ENCODE measurements around the gene KIF4A.
A peak's percentile ranks its signal among the peaks of the same experiment; 100 is the strongest.
"Not testable (repeated sequence)": the region's sequence is repeated elsewhere in the genome, so short reads cannot be mapped to it uniquely, and the experiment has no call there.

Gene KIF4A

DNA sequence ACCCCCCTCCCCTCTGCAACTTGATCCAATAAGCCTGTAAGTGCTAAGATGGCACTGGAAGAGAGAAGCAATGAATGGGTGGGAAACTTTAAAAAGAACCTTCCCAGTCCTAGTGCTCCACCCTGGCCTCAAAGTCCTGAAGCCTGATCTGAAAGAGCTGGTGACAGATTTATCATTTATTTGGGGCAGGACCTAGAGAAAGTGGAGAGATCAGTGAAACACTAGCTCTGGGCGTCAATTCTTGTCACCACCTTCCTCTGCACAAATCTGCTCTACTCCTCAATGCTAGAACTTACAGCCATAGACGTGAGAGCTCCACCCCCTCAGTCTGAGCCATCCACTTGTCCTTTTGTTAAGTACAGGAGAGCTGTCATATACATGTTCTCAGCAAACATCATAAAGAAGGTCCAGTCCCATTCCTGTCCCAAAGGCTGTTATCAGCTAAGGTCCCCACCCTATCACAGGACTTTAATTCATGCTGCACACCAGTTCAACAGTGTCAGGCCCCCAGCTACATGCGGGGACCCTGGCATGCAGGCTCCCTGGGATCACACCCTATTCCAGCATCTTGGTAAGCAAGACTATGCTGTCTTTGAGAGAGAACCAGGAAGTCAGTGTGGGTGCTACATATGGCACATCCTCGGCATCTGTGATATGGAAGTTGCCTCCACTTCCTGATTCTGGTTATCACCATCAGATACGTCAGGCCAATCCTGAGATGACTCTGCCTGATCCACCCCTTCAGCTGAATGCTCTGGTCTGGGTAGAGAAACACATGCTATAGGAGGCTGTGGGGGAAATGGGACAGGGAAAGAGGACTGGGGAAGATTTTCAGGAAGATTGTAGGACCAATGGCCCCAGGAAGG is 32.2 kb upstream of the KIF4A start:
- no peaks in the 10 kb centered on the region for H3K27me3 ChIP-seq (replicated peaks; ENCODE audit: control insufficient read depth, insufficient read depth, low read length)
- H3K4me3 ChIP-seq (replicated peaks; ENCODE audit: low read depth, low read length) = no peak overlapping the region
- no peak for DNase-seq (ENCODE audit: extremely low read depth, insufficient read length)
- TF ChIP-seq, protein P1, sequence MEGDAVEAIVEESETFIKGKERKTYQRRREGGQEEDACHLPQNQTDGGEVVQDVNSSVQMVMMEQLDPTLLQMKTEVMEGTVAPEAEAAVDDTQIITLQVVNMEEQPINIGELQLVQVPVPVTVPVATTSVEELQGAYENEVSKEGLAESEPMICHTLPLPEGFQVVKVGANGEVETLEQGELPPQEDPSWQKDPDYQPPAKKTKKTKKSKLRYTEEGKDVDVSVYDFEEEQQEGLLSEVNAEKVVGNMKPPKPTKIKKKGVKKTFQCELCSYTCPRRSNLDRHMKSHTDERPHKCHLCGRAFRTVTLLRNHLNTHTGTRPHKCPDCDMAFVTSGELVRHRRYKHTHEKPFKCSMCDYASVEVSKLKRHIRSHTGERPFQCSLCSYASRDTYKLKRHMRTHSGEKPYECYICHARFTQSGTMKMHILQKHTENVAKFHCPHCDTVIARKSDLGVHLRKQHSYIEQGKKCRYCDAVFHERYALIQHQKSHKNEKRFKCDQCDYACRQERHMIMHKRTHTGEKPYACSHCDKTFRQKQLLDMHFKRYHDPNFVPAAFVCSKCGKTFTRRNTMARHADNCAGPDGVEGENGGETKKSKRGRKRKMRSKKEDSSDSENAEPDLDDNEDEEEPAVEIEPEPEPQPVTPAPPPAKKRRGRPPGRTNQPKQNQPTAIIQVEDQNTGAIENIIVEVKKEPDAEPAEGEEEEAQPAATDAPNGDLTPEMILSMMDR (IDR thresholded peaks at IDR 0.05; ENCODE audit: insufficient read depth, low read length, poor library complexity, severe bottlenecking) = no peak
- H3K36me3 ChIP-seq (ENCODE audit: control insufficient read depth, insufficient read depth, low read length) = no peaks in the 10 kb centered on the region

DNA sequence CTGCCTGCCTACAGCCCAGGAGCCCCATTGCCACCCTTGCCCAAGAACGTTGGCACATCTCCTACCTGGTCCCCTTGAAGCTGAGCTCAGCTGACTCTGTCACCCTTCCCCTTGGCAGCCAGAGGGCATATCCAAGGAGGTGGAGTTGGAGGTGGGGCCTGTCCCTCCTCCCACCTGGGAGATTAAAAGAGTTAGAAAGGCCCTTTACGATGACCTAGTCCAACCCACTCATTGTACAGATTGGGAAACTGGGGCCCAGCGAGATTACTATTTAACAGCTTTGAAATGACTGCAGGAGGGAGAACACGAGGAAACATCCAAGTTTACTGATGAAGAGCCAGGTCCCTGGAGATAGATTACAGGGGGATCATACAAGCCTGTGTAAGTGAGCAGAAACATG is 29.8 kb upstream of the KIF4A start, which contains the start of gene P2RY4:
TSS of gene P2RY4 (minus strand) at position 101 of the 400 bp plus-strand sequence. CDS start 580 bp downstream, outside the sequence.
- TF ChIP-seq, protein P1 (IDR thresholded peaks at IDR 0.05; ENCODE audit: insufficient read depth, low read length, poor library complexity, severe bottlenecking) = no peak
- Histone ChIP-seq H3K36me3 (ENCODE audit: control insufficient read depth, insufficient read depth, low read length) (no peaks in the 10 kb centered on the region), H3K27me3 (replicated peaks; ENCODE audit: control insufficient read depth, insufficient read depth, low read length) (no peaks in the 10 kb centered on the region), H3K4me3 (replicated peaks; ENCODE audit: low read depth, low read length) (no peak within 1 kb of the TSS)
- DNase-seq (ENCODE audit: extremely low read depth, insufficient read length) = no peak

DNA sequence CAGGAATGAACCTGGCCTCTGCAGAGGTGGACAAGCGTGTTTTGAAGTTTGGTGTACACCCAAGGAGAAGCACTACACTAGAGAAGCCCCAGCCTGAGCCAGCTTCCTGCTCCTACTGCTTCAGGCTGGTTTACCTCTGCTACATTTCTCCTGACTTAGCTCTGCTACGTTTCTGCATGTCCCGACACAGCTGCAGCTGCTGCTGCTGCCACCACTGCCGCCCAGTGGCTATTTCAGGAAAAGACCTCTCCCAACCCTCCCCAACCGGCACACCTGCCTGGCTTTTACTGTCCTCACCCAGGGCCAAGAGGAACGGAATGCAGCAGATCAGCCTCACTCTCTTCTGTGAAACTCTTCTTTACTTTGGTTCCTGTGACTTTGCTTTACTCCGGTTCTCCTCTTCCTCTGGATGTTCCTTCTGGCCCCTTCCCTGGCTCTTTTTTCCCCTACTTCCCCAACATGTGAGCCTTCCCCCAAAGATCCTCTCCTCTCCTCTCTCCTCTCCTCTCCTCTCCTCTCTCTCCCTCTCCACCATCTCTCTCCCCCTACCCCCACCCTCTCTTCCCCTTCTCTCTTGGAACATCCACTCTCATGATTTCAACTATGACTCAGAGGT is 26.8 kb upstream of the KIF4A start:
- Histone ChIP-seq H3K4me3 (replicated peaks; ENCODE audit: low read depth, low read length) (no peak overlapping the region), H3K36me3 (ENCODE audit: control insufficient read depth, insufficient read depth, low read length) (no peaks in the 10 kb centered on the region), H3K27me3 (replicated peaks; ENCODE audit: control insufficient read depth, insufficient read depth, low read length) (no peaks in the 10 kb centered on the region)
- TF ChIP-seq, protein P1 (IDR thresholded peaks at IDR 0.05; ENCODE audit: insufficient read depth, low read length, poor library complexity, severe bottlenecking) = peak; percentile 67
- DNase-seq (ENCODE audit: extremely low read depth, insufficient read length) = peak; percentile 21

DNA sequence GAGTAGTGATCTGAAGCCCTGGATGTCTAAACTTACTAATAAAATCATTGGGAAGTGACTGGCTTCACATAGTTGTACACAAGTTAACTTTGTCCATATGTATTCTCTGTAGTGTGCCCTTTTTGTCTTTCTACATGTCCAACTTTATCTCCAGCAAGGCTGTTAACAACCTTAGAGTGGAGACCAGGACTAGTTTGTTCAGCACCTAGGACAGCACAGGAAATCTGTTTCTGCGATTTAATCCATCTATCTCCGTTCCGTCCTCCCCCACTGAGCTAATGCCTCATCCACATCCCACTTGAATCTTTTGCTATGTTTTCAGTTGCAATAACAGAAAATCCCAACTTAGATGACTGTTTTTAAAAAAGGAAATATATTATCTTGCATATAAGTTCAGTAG is 25.1 kb upstream of the KIF4A start:
- TF ChIP-seq, protein P1 (IDR thresholded peaks at IDR 0.05; ENCODE audit: insufficient read depth, low read length, poor library complexity, severe bottlenecking) = no peak
- Histone ChIP-seq H3K27me3 (replicated peaks; ENCODE audit: control insufficient read depth, insufficient read depth, low read length) (no peaks in the 10 kb centered on the region), H3K36me3 (ENCODE audit: control insufficient read depth, insufficient read depth, low read length) (no peaks in the 10 kb centered on the region), H3K4me3 (replicated peaks; ENCODE audit: low read depth, low read length) (no peak overlapping the region)
- no peak for DNase-seq (ENCODE audit: extremely low read depth, insufficient read length)

DNA sequence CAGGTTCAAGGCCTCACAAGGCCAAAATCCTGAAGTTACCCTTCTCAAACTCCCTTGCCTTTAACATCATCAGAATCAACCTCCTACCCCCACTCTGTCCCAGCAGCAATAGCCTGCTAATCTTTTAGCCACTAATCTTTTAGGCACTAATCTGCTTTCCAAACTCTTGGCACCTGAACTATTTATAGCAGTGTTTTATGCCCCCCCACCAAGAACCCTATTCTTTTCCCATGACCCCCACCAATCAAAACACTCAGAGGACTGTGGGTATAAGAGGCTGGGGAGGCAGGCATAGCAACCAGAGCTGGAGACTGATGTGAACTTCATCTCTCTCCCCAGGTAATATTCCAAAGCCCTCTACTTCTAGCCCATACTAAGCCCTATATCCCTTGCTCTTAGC is 21.9 kb upstream of the KIF4A start, which contains the start of gene ARR3:
TSS of gene ARR3 (plus strand) at position 301 of the 400 bp plus-strand sequence. CDS start 1,052 bp downstream, outside the sequence.
- Histone ChIP-seq H3K27me3 (replicated peaks; ENCODE audit: control insufficient read depth, insufficient read depth, low read length) (no peaks in the 10 kb centered on the region), H3K4me3 (replicated peaks; ENCODE audit: low read depth, low read length) (no peak within 1 kb of the TSS), H3K36me3 (ENCODE audit: control insufficient read depth, insufficient read depth, low read length) (no peaks in the 10 kb centered on the region)
- TF ChIP-seq, protein P1 (IDR thresholded peaks at IDR 0.05; ENCODE audit: insufficient read depth, low read length, poor library complexity, severe bottlenecking) = no peak
- no peak for DNase-seq (ENCODE audit: extremely low read depth, insufficient read length)

DNA sequence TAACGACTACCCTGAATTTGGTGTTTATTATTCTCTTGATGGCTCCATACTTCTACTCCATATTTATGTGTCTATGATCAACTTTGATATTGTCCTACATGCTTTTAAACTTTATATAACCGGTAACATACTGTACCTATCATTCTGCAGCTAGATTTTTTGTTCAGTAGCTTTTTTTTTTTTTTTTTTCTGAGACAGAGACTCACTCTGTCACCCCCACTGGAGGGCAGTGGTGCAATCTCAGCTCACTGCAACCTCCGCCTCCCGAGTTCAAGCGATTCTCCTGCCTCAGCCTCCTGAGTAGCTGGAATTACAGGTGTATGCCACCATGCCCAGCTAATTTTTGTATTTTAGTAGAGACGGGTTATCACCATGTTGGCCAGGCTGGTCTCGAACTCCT is 15.9 kb upstream of the KIF4A start:
- H3K36me3 ChIP-seq (ENCODE audit: control insufficient read depth, insufficient read depth, low read length); DNase-seq (ENCODE audit: extremely low read depth, insufficient read length); H3K27me3 ChIP-seq (replicated peaks; ENCODE audit: control insufficient read depth, insufficient read depth, low read length); H3K4me3 ChIP-seq (replicated peaks; ENCODE audit: low read depth, low read length): not testable (repeated sequence)
